ENCODE data around the gene EPN2.

EPN2 gene

DNA sequence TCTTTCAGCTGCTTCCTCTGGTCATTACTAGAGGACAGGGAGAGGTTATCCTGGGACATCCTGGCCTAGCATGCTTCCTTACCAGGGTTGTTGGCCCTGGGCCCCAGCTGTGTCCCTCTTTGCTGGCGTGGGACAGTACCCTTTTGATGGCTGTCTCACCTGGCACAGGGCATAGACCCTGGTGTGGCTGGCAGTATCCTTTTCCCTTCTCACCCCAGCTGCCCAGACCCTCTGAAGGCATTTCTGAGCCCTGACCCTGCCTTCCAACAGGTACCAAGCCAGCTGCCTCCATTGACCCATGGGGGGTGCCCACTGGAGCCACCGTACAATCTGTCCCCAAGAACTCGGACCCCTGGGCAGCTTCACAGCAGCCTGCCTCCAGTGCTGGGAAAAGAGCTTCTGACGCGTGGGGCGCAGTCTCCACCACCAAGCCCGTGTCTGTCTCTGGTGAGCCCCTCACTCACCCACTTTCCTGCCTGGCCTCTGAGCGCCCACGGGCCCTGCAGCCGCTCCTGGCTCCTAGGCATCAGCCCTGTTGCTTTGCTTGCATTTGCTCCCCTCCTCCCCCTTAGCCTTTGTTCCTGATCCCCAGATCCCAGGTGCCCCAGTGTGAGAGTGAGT lies 91.4 kb downstream of the EPN2 start:
- no peak for DNase-seq (ENCODE audit: low read depth in 2 of 3, low spot score in 2 of 3)

DNA sequence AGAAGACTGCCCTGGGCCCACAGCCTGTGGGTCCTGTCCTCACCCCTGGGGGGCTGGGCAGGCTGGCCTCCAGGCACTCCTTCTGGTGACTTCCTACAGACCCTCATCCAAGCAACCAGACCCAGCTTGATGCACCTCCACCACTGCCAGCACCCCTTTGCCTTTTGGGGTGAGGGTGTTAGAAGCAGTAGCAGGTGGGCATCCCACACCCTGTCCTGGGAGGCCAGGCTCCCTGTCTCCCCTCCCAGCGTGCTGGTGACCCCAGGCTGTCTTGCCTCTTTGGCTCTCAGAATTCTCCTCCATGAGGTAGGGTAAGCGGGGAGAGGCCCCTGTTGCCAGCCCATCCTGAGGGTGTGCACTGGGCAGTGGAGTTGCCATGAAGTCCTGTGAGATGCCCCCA lies 92.0 kb downstream of the EPN2 start:
- no peak for DNase-seq (ENCODE audit: low read depth in 2 of 3, low spot score in 2 of 3)

DNA sequence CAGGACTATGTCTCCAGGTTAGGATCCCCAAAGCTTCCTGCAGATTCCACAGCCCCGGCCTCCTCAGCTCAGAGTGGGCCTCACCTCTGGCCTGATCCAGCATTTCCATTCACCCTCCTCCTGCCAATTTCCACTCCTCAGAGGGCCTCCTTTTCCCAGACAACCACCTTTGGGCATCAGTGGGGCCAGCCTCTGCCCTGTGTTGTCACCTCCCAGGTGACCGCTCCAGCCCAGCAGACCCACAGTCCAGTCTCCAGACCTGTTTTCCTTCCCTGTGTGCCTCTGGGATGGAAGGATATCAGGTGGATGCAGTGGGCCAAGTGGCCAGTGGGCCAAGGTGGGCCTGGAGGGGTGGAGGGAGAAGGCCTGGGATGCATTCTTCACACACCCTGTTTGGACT lies 92.7 kb downstream of the EPN2 start:
- no peak for DNase-seq (ENCODE audit: low read depth in 2 of 3, low spot score in 2 of 3)

DNA sequence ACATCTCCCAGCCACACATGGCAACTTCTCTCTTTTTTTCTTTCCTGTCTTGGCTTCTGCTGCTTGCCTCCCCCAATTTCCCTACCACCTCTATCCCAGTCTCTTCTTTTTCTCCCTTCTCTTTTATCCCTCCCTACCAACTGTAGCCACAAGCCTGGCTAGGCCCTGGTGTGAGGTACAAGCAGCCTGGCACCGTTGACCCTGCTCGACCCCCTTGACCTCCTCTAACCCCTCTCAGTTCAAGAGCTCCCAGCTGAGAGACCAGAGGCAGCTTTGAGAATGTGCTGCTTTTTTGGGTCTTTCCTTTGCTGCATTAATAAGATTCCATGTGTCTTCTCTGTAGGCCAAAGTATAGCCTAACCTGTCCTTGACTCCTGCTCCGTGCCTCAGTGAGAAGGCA lies 93.1 kb downstream of the EPN2 start:
- DNase-seq (ENCODE audit: low read depth in 2 of 3, low spot score in 2 of 3) = no peak

DNA sequence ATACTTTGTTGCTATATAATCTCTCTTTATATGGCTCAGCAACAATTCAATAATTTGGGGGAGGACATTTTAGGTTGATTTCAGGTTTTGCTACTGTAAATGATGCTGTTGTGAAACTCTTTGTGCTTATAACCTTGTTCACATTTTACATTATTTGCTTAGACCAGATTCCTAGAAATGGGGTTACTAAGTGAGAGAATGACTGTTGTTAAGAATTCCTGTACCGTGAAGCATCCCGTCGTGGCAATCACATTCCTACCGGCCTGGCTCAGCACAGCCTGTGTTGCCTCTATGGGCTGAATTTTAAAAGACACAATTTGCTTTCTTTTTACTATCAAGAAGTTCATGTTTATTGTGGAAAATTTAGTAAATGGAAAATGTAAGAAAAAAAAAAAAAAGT lies 94.0 kb downstream of the EPN2 start:
- no peak for DNase-seq (ENCODE audit: low read depth in 2 of 3, low spot score in 2 of 3)

DNA sequence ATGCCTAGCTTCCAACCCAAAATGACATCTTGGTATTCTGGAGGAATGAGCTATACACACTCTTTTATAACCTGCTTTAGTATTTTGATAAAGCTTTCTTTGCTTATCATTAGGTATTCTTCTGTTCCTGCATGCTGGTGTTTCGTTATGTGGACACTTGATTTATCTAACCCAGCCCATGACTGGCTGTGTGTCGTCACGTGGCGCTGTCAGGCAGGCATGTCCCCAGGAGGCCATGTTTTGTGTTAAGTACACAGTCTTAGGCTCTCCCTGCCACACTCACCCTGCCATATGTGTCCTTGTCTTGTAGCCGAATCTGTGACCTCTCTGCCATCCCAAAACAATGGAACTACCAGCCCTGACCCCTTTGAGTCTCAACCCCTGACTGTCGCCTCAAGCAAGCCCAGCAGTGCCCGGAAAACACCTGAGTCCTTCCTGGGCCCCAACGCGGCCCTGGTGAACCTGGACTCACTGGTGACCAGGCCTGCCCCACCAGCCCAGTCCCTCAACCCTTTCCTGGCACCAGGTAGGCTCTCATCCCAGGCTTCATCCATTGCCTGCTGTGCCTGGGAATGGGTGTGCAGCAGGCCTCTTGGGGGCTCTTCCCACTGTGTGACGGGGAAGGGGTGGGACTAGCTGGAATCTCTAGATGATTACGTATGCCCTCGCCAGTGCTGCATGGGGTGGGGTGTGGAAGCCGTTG lies 94.5 kb downstream of the EPN2 start:
- no peak for DNase-seq (ENCODE audit: low read depth in 2 of 3, low spot score in 2 of 3)

DNA sequence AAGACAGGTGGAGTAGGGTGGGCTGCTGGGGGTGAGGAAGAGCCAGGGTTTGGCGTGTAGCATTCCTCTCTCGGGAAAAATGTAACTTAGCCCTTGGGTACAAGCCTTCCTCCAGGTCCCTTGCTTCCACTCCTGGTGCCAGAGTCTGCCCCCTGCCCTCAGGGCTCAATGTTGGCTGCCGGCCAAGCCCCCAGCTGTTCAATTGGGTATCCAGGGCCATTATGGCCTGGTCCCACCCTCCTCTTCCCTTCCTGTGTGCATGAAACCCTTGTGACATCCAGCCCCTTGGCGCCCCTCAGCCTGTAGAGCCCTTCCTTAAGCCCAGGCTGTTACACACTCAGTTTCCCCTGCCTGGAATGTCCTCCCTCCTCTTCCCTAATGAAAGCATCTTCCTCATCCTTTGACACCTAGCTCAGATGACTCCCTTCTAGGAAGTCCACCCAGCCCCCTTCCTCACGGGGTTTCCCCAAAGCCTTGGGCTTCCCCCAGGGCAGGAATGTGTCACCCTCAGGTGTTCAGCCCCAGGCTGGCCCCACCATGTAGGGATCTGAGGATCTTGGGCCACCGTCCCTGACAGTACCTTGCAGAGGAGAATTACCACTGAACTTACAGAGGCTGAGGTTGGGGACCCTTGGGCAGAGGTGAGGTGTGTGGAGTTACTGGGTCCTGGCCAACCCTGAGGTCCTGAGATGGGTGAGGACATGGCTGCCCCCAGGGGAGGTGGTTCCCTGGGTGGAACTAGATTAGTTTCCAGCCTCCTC lies 95.4 kb downstream of the EPN2 start:
- DNase-seq (ENCODE audit: low read depth in 2 of 3, low spot score in 2 of 3) = no peak

DNA sequence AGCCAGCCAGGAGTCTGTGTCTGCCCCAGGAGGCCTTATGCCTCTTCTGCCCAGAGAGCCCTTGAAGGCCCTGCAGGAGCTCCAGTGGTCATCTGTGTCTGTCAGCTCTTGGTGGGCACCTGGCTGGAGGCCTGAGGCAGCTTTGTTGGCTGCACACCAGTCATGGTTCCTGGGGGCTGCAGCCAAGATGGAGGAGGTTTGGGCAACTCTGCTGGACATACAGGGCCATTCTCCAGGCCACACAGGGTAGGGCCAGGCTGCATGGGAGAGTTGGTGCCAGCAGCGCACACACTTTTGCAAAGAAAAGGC lies 95.9 kb downstream of the EPN2 start:
- DNase-seq (ENCODE audit: low read depth in 2 of 3, low spot score in 2 of 3) = no peak

DNA sequence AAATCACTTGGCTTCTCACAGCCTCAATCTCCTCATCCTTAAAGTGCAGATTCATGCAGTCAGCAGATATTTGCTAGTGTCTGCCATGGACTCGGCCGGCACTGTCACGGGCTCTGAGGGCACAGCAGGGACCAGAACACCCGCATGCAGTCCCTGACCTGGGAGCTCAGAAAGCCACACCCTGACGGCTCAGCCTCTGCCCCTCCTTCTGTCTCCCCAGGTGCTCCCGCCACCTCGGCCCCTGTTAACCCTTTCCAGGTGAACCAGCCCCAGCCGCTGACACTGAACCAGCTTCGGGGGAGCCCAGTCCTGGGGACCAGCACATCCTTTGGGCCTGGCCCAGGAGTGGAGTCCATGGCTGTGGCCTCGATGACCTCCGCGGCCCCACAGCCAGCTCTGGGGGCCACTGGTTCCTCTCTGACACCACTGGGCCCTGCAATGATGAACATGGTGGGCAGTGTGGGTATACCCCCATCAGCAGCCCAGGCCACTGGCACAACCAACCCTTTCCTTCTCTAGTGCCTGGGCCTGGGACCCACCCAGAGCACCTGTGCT lies 96.6 kb downstream of the EPN2 start:
- no peak for DNase-seq (ENCODE audit: low read depth in 2 of 3, low spot score in 2 of 3)

DNA sequence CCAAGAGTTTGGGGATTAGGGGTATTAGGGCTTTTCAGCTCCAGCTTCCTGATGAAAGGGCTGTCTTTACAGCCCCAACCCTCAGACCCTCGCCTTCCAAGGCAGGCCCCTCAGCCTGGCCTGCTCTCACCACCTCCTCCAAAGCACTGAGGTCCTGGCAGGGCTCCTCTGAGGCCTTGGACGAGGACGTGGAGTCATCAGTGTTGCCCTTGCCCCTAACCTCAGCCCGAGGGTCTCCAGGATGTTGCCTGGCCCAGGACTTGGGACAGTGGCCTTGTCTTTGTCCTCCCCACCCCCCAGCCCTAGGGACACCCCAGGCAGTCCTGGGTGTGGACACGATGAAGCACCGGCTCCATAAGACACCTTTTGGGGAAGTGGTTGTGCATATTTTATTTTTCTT lies 97.2 kb downstream of the EPN2 start:
- DNase-seq (ENCODE audit: low read depth in 2 of 3, low spot score in 2 of 3) = no peak

DNA sequence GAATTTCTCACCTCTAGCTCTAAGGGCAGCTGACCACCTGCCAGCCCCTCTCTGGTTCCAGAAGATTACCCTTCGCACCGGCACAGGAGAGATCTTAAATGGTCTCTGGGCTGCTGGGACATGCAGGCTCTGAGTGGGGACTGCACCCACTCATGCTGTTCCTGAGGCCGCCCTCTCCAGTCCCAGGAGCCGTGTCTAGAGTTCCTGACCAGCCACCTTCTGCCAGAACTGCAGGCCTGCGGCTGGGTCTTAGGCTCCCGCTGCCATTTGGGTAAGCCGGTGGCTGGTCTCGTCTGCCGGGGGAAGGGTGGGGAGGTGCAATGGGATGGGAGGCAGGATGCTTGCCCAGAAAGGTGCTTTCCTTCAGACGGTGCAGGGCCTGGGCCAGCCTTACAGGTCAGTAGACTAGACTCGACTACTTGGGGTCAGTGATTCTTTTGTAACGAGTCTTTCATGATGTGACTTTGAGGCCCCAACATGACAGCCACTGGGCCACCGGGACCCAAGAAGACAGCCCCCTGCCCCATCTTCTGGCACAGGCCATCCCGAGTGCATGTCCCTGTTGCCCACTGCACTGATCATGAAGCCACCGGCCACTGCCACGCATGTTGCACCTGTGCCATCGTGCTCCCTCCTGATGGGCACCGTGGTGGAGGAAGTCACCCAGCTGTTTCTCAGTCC lies 98.9 kb downstream of the EPN2 start:
- no peak for DNase-seq (ENCODE audit: low read depth in 2 of 3, low spot score in 2 of 3)

DNA sequence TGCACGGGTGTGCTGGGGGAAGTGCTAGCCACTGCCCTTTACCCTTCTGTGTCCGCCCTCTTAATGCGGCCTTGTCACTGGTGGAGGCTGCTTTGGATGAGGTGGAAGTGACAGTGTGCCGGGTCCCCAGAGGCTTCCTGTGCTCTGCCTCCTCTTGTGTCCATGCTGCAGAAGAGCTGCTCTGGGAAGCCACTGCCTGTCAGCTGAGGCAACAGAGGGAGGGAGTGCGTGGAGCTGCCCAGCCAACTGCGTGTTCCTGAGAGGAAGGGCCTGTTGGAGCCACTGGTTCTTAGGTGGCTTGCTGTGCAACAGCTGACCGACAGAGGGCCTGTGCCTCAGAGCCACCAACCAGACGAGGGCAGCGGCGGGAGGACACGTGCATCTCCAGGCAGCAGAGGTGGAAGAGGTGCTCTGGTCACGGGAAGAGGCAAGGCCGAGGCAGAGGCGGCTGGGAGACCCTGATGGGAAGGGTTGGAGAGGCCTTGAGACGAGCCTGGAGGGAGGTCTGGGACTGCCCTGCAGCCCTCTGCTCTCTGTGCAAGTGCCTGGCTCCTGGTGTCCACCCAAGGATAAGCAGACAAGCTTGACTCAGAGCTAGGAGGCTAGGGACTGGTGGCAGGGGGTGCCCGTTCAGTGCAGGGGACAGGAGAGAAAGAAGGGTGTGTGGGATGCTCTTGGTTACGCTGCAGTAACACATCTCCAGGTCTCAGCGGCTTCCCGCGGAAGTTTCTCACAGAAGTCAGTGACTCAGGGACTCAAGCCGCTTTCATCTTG lies 100.0 kb downstream of the EPN2 start:
- no peak for DNase-seq (ENCODE audit: low read depth in 2 of 3, low spot score in 2 of 3)

DNA sequence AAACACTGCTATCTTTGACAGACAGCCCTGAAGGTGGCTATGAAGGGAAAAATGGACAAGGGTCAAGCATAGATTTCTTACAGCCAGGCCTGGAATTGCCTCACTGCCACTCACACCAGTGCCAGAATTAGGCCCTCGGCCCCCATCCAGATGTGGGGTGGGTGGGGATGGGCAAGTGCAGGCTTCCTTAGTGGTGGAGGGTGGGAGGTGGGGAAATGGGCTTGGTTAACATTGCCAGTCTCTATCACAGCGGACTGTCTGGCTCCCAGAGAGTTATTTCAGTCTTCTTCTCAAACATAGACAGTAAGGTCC lies 100.5 kb downstream of the EPN2 start:
- no peak for DNase-seq (ENCODE audit: low read depth in 2 of 3, low spot score in 2 of 3)

DNA sequence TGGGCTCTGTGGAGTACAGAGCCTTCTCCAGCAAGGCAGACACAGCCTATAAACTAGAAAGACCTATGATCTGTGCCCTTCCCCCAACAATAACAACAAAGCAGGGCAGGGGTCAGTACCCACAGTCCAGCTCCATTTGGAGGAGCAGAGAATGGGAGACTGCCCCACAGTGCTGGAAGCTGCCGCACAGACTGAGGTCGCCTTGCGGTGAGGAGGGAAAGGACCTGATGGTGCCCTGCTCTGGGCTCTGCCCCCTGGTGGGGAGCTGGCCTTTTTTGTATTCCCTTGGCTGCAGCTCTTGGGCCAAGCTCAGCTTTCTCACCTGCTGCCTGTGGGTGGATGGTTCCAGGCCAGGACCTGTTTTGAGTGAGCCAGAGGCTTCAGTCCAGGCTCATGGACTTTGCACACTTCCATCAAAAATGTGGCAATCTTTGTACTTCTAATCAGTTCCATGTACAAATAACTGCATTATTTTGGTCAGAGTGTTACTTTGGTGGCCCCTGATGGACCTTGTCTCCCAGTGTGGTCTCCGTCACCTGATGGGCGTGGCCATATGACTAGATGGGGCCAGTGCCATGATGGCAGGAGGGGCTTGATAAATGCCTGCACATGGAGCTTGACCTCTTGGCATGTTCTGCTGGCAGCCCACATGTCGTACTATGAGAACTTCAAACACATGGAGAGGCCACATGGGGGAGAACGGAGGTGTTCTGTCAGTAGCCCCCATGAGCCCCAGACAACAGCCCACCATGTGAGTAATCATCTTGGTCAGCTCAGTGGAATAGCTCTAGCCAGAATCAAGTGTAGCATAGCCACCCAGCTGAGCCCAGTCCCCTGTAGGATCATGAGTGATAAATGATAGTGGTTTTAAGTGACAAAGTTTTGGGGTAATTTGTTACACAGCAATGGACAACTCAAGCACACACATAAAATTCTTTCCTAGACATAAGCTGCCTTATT lies 101.1 kb downstream of the EPN2 start:
- peak; percentile 23 to 50 (median 33) for DNase-seq (ENCODE audit: low read depth in 2 of 3, low spot score in 2 of 3)

DNA sequence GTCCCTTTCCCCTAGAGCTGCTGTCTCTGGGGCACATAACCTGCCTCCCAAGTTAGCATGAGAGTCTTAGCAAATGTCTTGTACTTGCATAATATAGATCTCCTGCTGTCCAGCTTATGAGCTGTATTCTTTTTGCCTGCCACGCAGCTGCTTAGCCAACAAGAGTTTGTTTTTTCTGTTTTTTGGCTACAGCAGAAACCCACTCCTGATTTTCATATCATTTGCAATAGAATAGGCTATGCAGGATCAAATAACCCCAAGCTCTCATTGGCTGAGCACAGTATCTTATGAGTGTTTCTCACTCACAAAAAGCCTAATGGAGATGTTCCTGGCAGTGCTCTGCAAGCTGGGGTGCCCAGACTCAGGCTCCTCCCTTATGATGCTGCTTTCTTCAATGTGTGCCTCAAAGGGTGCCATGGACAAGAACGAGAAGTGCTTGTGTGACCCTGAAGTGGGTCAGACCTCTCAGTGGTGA lies 102.2 kb downstream of the EPN2 start:
- no peak for DNase-seq (ENCODE audit: low read depth in 2 of 3, low spot score in 2 of 3)

DNA sequence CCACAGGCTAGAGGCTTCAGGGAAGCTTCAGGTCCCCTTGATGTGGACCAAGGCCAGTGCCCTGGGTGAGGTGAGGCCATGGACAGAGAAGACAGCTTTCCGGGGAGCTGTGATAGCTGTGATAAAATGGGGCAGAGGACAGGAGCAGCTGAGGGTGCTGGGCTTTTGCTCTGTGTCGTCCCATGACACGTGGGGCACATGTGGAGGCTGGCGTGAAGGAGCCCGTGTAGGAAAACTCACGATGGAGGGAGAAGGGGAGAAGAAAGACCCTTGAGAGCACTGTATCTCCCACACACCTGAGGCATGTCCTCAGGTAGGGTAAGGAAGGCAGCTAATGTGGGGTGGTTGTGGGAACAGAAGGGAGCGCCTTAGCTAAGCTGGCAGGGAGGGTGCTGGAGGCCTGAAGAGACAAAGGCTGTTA lies 104.1 kb downstream of the EPN2 start:
- no peak for DNase-seq (ENCODE audit: low read depth in 2 of 3, low spot score in 2 of 3)

DNA sequence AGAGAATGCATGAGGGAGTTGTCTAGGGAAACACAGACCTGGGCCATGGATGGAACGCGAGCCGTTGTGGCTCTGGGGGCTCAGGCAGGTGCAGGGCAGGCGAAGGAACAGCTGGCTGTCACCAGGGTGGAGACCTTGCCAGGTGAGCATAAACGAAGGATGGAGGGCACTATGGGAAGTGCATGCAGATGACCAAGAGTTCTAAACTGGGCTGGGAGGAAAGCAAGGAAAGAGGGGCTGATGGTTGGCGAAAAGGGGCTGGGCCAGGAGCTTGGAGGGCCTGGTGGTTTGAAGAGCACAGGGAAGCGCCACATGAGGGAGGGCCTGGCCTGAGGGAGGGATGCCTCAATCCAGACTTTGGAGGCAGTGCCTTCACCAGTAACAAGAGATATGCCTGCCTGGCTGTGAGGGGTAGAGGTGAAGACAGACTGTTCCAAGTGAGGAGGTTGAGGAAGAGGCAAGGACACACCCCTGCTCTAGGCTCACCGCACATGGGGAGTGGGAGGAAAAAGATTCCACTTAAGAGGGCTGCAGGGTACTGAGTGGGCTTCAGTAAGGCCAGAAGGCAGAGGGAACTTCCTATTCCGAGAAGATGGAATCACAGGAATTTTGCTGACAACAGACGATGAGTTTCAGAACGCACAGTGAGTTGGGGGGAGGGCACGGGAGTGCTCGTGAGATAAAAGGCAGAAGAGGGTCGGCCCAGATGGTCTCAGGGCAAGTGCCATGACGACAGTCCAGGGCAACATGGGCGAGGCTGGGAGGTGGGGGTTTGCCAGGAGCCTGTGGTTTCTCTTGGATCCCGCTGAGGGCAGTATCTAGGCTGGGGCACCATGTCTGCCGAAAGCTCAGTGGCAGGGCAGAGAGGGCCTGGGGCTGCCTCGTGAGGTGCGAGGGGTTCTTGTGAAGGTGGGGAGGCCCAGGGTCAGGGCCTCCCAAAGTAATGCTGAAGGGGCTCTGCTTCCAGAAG lies 104.8 kb downstream of the EPN2 start:
- no peak for DNase-seq (ENCODE audit: low read depth in 2 of 3, low spot score in 2 of 3)

DNA sequence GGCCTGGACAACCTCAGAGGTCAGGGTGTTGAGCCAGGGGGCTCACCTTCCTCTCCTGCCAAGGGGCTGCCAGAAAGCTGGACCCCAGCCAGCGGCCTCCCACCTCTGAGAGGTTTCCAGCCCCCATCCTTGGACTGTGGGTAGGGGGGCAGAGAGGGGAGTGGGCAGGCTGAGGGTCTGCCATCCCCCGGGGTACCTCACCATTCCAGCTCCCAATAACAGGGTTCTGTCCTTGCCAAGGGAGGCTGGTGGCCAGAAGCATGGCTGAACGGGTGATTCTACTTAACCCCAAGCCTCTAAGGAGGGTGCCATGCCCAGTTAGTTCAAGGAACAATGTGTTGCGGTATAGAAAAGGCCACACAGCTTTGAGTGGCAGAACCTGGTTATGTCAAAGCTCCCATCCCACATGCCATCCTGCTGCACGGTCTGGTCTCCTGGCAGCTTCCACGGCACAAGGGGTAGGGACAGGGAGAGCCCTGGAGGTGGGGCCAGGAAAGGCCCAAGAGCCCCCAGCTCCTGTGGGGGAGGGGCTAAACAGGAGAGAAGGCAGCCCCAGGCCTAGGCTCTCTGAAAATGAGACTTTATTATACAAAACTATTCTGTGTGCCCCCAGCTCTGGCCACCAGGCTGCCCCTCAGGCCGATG lies 105.6 kb downstream of the EPN2 start:
- no peak for DNase-seq (ENCODE audit: low read depth in 2 of 3, low spot score in 2 of 3)
